ENCODE measurements around the gene FBN1.

DNA sequence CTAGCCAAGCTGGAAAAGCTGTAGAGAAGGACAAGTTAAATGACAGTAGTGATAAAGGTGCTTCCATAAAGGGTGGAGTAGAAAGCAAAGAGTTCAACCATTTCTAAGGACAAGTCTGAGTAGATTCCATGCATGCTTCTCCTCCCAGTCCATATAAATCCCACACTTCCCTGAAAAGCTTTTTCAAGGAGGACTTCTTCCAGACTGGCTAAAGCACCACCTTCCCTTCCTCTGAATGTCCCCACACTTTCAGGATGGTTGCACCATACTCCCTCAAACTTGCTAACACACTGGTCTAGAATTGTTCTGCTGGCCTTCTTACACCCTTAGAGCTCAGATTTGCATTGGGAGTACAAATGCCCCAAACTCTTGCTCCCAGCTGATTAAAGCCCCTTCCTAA is 40.9 kb downstream of the FBN1 start:
- TF ChIP-seq, protein P1, sequence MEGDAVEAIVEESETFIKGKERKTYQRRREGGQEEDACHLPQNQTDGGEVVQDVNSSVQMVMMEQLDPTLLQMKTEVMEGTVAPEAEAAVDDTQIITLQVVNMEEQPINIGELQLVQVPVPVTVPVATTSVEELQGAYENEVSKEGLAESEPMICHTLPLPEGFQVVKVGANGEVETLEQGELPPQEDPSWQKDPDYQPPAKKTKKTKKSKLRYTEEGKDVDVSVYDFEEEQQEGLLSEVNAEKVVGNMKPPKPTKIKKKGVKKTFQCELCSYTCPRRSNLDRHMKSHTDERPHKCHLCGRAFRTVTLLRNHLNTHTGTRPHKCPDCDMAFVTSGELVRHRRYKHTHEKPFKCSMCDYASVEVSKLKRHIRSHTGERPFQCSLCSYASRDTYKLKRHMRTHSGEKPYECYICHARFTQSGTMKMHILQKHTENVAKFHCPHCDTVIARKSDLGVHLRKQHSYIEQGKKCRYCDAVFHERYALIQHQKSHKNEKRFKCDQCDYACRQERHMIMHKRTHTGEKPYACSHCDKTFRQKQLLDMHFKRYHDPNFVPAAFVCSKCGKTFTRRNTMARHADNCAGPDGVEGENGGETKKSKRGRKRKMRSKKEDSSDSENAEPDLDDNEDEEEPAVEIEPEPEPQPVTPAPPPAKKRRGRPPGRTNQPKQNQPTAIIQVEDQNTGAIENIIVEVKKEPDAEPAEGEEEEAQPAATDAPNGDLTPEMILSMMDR (IDR thresholded peaks at IDR 0.05), result no peak
- no peak for TF ChIP-seq POLR2A (IDR thresholded peaks at IDR 0.05)

All from thyroid gland (tissue), 4 donors.